ENCODE data around the gene APCDD1L. TPM values are rescaled to one million over a fixed set of nuclear protein-coding genes. Genes with fewer than 3 reads are reported as not detected.
A peak's percentile ranks its signal among the peaks of the same experiment; 100 is the strongest.

APCDD1L gene
- total RNA-seq, 6 donors from 2014 or later, result 0.13 TPM; not detected in 5

GRCh38 chr20:58552366-58552934 lies 37.3 kb upstream of the APCDD1L start:
- no peak overlapping the region for H3K4me3 ChIP-seq
- DNase-seq (no peak), ATAC-seq (ENCODE audit: low FRiP score in 2 of 2) (no peak)
- H3K4me1 ChIP-seq, result peaks cover 0 to 8% (median 6%) of the 10 kb centered on the region in 4 donors
- no peaks in the 10 kb centered on the region for H3K9me3 ChIP-seq
- H3K27me3 ChIP-seq, result no peaks in the 10 kb centered on the region
- no peak overlapping the region for H3K27ac ChIP-seq
- 74 to 81% methylated on average over 11 of the region's 11 CpGs for WGBS, 2 donors
- no peak for TF ChIP-seq CTCF (IDR thresholded peaks at IDR 0.05)
- TF ChIP-seq POLR2AphosphoS5 (IDR thresholded peaks at IDR 0.05), result no peak
- TF ChIP-seq EP300 (IDR thresholded peaks at IDR 0.05), result no peak
- no peak for TF ChIP-seq POLR2A (IDR thresholded peaks at IDR 0.05)
- no peaks in the 10 kb centered on the region for H3K36me3 ChIP-seq

- DNase-seq (no peak), ATAC-seq (ENCODE audit: low FRiP score in 2 of 2) (no peak)
- Histone ChIP-seq H3K4me3 (no peak overlapping the region), H3K36me3 (no peaks in the 10 kb centered on the region), H3K9me3 (no peaks in the 10 kb centered on the region), H3K27ac (no peak overlapping the region), H3K4me1 (peaks cover 0 to 8% (median 6%) of the 10 kb centered on the region in 4 donors), H3K27me3 (no peaks in the 10 kb centered on the region)
- TF ChIP-seq POLR2AphosphoS5 (IDR thresholded peaks at IDR 0.05) (no peak), POLR2A (IDR thresholded peaks at IDR 0.05) (no peak), CTCF (IDR thresholded peaks at IDR 0.05) (no peak), EP300 (IDR thresholded peaks at IDR 0.05) (no peak)
- WGBS, 2 donors, result 91 to 97% methylated on average over 8 of the region's 8 CpGs
These were observed 36.4 kb upstream of the APCDD1L start for GRCh38 chr20:58551631-58552030.

- Histone ChIP-seq H3K36me3 (no peaks in the 10 kb centered on the region), H3K9me3 (no peaks in the 10 kb centered on the region), H3K4me3 (no peak overlapping the region), H3K4me1 (peaks cover 0 to 8% (median 6%) of the 10 kb centered on the region in 4 donors), H3K27me3 (no peaks in the 10 kb centered on the region), H3K27ac (no peak overlapping the region)
- DNase-seq (no peak), ATAC-seq (ENCODE audit: low FRiP score in 2 of 2) (peak in 1 of 2 donors; percentile 60)
- TF ChIP-seq POLR2AphosphoS5 (IDR thresholded peaks at IDR 0.05) (no peak), CTCF (IDR thresholded peaks at IDR 0.05) (no peak), EP300 (IDR thresholded peaks at IDR 0.05) (no peak), POLR2A (IDR thresholded peaks at IDR 0.05) (no peak)
- WGBS, 2 donors, result 58 to 60% methylated on average over 17 of the region's 17 CpGs
These were observed 35.3 kb upstream of the APCDD1L start for GRCh38 chr20:58550275-58551059.

GRCh38 chr20:58549231-58550209 lies 34.3 kb upstream of the APCDD1L start:
- H3K9me3 ChIP-seq, result no peaks in the 10 kb centered on the region
- peaks cover 0 to 8% (median 6%) of the 10 kb centered on the region in 4 donors for H3K4me1 ChIP-seq
- no peaks in the 10 kb centered on the region for H3K36me3 ChIP-seq
- H3K27me3 ChIP-seq, result no peaks in the 10 kb centered on the region
- WGBS, 2 donors, result 89 to 90% methylated on average over 13 of the region's 13 CpGs
- no peak overlapping the region for H3K27ac ChIP-seq
- TF ChIP-seq POLR2A (IDR thresholded peaks at IDR 0.05), result no peak
- TF ChIP-seq CTCF (IDR thresholded peaks at IDR 0.05), result no peak
- TF ChIP-seq POLR2AphosphoS5 (IDR thresholded peaks at IDR 0.05), result no peak
- no peak for TF ChIP-seq EP300 (IDR thresholded peaks at IDR 0.05)
- no peak for ATAC-seq (ENCODE audit: low FRiP score in 2 of 2)
- no peak overlapping the region for H3K4me3 ChIP-seq
- DNase-seq, result no peak

Measured in upper lobe of left lung (tissue), 6 donors.